ENCODE data around the gene CENPX. TPM values are rescaled to one million over a fixed set of nuclear protein-coding genes. Genes with fewer than 3 reads are reported as not detected.

CENPX gene
- total RNA-seq, 8 experiments from 2014 or later = 40.6 to 116 (median 53.3) TPM

GRCh38 chr17:82016061-82016874, 6.4 kb downstream of the CENPX start:
- 0% methylated on average over 1 of the region's 28 CpGs; no CpG with 5 or more reads in 9 of the 10 experiments for WGBS, 10 experiments
- in situ Hi-C loops (cut with MboI; ENCODE audit: low pct_unique_long_range_greater_than_20kb in 2 of 9, low sequenced_read_pairs in 9 of 9, unreplicated experiment in 9 of 9) = no loop called here
- Histone ChIP-seq H3K4me3 (no peak overlapping the region), H3K4me1 (replicated peaks in 1 of 2) (peaks cover 14 to 22% of the 10 kb centered on the region in 2 donors), H3K27ac (no peak overlapping the region)
- no peak for ATAC-seq (replicated peaks in 6 of 8)

GRCh38 chr17:82015311-82015971, 7.2 kb downstream of the CENPX start:
- H3K4me3 ChIP-seq = no peak overlapping the region
- in situ Hi-C loops (cut with MboI; ENCODE audit: low pct_unique_long_range_greater_than_20kb in 2 of 9, low sequenced_read_pairs in 9 of 9, unreplicated experiment in 9 of 9) = no loop called here
- 73% methylated on average over 3 of the region's 24 CpGs; no CpG with 5 or more reads in 9 of the 10 experiments for WGBS, 10 experiments
- no peak overlapping the region for H3K27ac ChIP-seq
- peaks cover 13 to 21% of the 10 kb centered on the region in 2 donors for H3K4me1 ChIP-seq (replicated peaks in 1 of 2)
- ATAC-seq (replicated peaks in 6 of 8) = peak in 4 of 8 experiments; percentile 7 to 23 (median 10)

GRCh38 chr17:82014971-82015310, 7.7 kb downstream of the CENPX start:
- in situ Hi-C loops (cut with MboI; ENCODE audit: low pct_unique_long_range_greater_than_20kb in 2 of 9, low sequenced_read_pairs in 9 of 9, unreplicated experiment in 9 of 9) = no loop called here
- Histone ChIP-seq H3K4me3 (no peak overlapping the region), H3K4me1 (replicated peaks in 1 of 2) (peaks cover 13 to 21% of the 10 kb centered on the region in 2 donors), H3K27ac (no peak overlapping the region)
- 61 to 100% (median 83%) methylated on average over 1 to 3 of the region's 13 CpGs; no CpG with 5 or more reads in 7 of the 10 experiments for WGBS, 10 experiments
- ATAC-seq (replicated peaks in 6 of 8) = no peak

- no peak overlapping the region for H3K4me3 ChIP-seq
- H3K27ac ChIP-seq = no peak overlapping the region
- H3K4me1 ChIP-seq (replicated peaks in 1 of 2) = peaks cover 13 to 21% of the 10 kb centered on the region in 2 donors
- in situ Hi-C loops (cut with MboI; ENCODE audit: low pct_unique_long_range_greater_than_20kb in 2 of 9, low sequenced_read_pairs in 9 of 9, unreplicated experiment in 9 of 9) = no loop called here
- WGBS, 10 experiments = no CpG with 5 or more reads among the region's 23 CpGs
- ATAC-seq (replicated peaks in 6 of 8) = peak in 1 of 8 experiments; percentile 18
These were observed 8.2 kb downstream of the CENPX start for GRCh38 chr17:82014432-82014831.

- Histone ChIP-seq H3K4me1 (replicated peaks in 1 of 2) (peaks cover 13 to 21% of the 10 kb centered on the region in 2 donors), H3K4me3 (no peak overlapping the region), H3K27ac (no peak overlapping the region)
- 50 to 100% (median 89%) methylated on average over 1 to 6 of the region's 16 CpGs; no CpG with 5 or more reads in 7 of the 10 experiments for WGBS, 10 experiments
- no peak for ATAC-seq (replicated peaks in 6 of 8)
- in situ Hi-C loops (cut with MboI; ENCODE audit: low pct_unique_long_range_greater_than_20kb in 2 of 9, low sequenced_read_pairs in 9 of 9, unreplicated experiment in 9 of 9) = no loop called here
These were observed 8.8 kb downstream of the CENPX start for GRCh38 chr17:82013772-82014321.

- Histone ChIP-seq H3K4me3 (no peak overlapping the region), H3K4me1 (replicated peaks in 1 of 2) (peaks cover 13 to 24% of the 10 kb centered on the region in 2 donors), H3K27ac (no peak overlapping the region)
- peak in 2 of 8 experiments; percentile 3 to 53 for ATAC-seq (replicated peaks in 6 of 8)
- in situ Hi-C loops (cut with MboI; ENCODE audit: low pct_unique_long_range_greater_than_20kb in 2 of 9, low sequenced_read_pairs in 9 of 9, unreplicated experiment in 9 of 9) = no loop called here
- WGBS, 10 experiments = 62% methylated on average over 6 of the region's 22 CpGs; no CpG with 5 or more reads in 9 of the 10 experiments
These were observed 9.3 kb downstream of the CENPX start for GRCh38 chr17:82013341-82013740.

GRCh38 chr17:82012640-82013295, 9.9 kb downstream of the CENPX start:
- Histone ChIP-seq H3K27ac (peak overlapping the region; percentile 7 to 49), H3K4me1 (replicated peaks in 1 of 2) (peaks cover 13 to 25% of the 10 kb centered on the region in 2 donors), H3K4me3 (no peak overlapping the region)
- in situ Hi-C loops (cut with MboI; ENCODE audit: low pct_unique_long_range_greater_than_20kb in 2 of 9, low sequenced_read_pairs in 9 of 9, unreplicated experiment in 9 of 9) = no loop called here
- peak; percentile 30 to 60 (median 50) for ATAC-seq (replicated peaks in 6 of 8)
- WGBS, 10 experiments = 40 to 90% (median 81%) methylated on average over 1 to 5 of the region's 19 CpGs; no CpG with 5 or more reads in 4 of the 10 experiments

- Histone ChIP-seq H3K27ac (peak overlapping the region; percentile 7 to 49), H3K4me3 (no peak overlapping the region), H3K4me1 (replicated peaks in 1 of 2) (peaks cover 13 to 25% of the 10 kb centered on the region in 2 donors)
- in situ Hi-C loops (cut with MboI; ENCODE audit: low pct_unique_long_range_greater_than_20kb in 2 of 9, low sequenced_read_pairs in 9 of 9, unreplicated experiment in 9 of 9) = no loop called here
- WGBS, 10 experiments = 26 to 80% methylated on average over 4 to 7 of the region's 20 CpGs; no CpG with 5 or more reads in 8 of the 10 experiments
- ATAC-seq (replicated peaks in 6 of 8) = peak in 2 of 8 experiments; percentile 0 to 3
These were observed 10.4 kb downstream of the CENPX start for GRCh38 chr17:82012261-82012639.

- Histone ChIP-seq H3K4me3 (no peak overlapping the region), H3K4me1 (replicated peaks in 1 of 2) (peaks cover 13 to 29% of the 10 kb centered on the region in 2 donors), H3K27ac (no peak overlapping the region)
- no peak for ATAC-seq (replicated peaks in 6 of 8)
- 75 to 100% (median 100%) methylated on average over 1 to 5 of the region's 19 CpGs; no CpG with 5 or more reads in 7 of the 10 experiments for WGBS, 10 experiments
- in situ Hi-C loops (cut with MboI; ENCODE audit: low pct_unique_long_range_greater_than_20kb in 2 of 9, low sequenced_read_pairs in 9 of 9, unreplicated experiment in 9 of 9) = no loop called here
These were observed 11.0 kb downstream of the CENPX start for GRCh38 chr17:82011617-82012187.

- no peak for ATAC-seq (replicated peaks in 6 of 8)
- in situ Hi-C loops (cut with MboI; ENCODE audit: low pct_unique_long_range_greater_than_20kb in 2 of 9, low sequenced_read_pairs in 9 of 9, unreplicated experiment in 9 of 9) = no loop called here
- Histone ChIP-seq H3K4me1 (replicated peaks in 1 of 2) (peaks cover 13 to 32% of the 10 kb centered on the region in 2 donors), H3K4me3 (no peak overlapping the region), H3K27ac (no peak overlapping the region)
- WGBS, 10 experiments = 67 to 100% (median 75%) methylated on average over 2 to 5 of the region's 39 CpGs; no CpG with 5 or more reads in 6 of the 10 experiments
These were observed 11.8 kb downstream of the CENPX start for GRCh38 chr17:82010575-82011525.

- 96 to 100% methylated on average over 2 to 4 of the region's 15 CpGs; no CpG with 5 or more reads in 8 of the 10 experiments for WGBS, 10 experiments
- no peak overlapping the region for H3K4me3 ChIP-seq
- H3K4me1 ChIP-seq (replicated peaks in 1 of 2) = peaks cover 13 to 26% of the 10 kb centered on the region in 2 donors
- in situ Hi-C loops (cut with MboI; ENCODE audit: low pct_unique_long_range_greater_than_20kb in 2 of 9, low sequenced_read_pairs in 9 of 9, unreplicated experiment in 9 of 9) = no loop called here
- no peak overlapping the region for H3K27ac ChIP-seq
- ATAC-seq (replicated peaks in 6 of 8) = no peak
These were observed 13.3 kb downstream of the CENPX start for GRCh38 chr17:82009413-82009812.
